ENCODE data around the gene ADAM19. TPM values are rescaled to one million over a fixed set of nuclear protein-coding genes. Genes with fewer than 3 reads are reported as not detected.

Gene ADAM19
- polyA plus RNA-seq, 1 donor from 2014 or later, result 9.9 TPM

DNA sequence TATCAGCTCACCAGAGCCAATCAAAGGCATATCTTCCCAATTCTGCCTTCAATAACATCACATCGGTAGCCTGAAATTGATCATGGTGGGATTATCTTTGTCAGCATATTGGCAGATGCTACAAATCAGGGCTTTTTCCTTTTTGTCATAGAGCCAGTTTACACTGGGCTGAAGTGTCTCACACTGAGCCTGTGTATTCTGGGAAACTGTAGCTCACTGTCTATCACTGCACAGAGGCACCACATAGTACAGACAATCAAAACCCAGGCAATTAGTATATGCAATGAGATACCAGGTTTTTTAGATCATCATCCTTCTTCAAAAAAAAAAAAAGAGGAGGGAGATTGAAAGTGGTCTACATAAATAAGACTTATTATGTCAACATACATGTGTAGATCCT, 46.6 kb downstream of the ADAM19 start:
- H3K9me2 ChIP-seq (ENCODE audit: insufficient read depth, low read length), result no peaks in the 10 kb centered on the region
- TF ChIP-seq SMC3 (conservative IDR thresholded peaks at IDR 0.05; ENCODE audit: poor library complexity), result no peak
- no peak for TF ChIP-seq EZH2 (IDR thresholded peaks at IDR 0.05; ENCODE audit: borderline replicate concordance, insufficient read depth, low read length, poor library complexity, severe bottlenecking)
- no peak for TF ChIP-seq POLR2AphosphoS5 (IDR thresholded peaks at IDR 0.05)
- TF ChIP-seq, protein P1, sequence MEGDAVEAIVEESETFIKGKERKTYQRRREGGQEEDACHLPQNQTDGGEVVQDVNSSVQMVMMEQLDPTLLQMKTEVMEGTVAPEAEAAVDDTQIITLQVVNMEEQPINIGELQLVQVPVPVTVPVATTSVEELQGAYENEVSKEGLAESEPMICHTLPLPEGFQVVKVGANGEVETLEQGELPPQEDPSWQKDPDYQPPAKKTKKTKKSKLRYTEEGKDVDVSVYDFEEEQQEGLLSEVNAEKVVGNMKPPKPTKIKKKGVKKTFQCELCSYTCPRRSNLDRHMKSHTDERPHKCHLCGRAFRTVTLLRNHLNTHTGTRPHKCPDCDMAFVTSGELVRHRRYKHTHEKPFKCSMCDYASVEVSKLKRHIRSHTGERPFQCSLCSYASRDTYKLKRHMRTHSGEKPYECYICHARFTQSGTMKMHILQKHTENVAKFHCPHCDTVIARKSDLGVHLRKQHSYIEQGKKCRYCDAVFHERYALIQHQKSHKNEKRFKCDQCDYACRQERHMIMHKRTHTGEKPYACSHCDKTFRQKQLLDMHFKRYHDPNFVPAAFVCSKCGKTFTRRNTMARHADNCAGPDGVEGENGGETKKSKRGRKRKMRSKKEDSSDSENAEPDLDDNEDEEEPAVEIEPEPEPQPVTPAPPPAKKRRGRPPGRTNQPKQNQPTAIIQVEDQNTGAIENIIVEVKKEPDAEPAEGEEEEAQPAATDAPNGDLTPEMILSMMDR (IDR thresholded peaks at IDR 0.05; ENCODE audit: poor library complexity, severe bottlenecking), result no peak
- no peak for TF ChIP-seq RAD21 (conservative IDR thresholded peaks at IDR 0.05)
- no peak for TF ChIP-seq EP300 (conservative IDR thresholded peaks at IDR 0.05; ENCODE audit: poor library complexity, severe bottlenecking)
- no peak for TF ChIP-seq TAF1 (IDR thresholded peaks at IDR 0.05; ENCODE audit: low read depth)
- TF ChIP-seq, protein P2, sequence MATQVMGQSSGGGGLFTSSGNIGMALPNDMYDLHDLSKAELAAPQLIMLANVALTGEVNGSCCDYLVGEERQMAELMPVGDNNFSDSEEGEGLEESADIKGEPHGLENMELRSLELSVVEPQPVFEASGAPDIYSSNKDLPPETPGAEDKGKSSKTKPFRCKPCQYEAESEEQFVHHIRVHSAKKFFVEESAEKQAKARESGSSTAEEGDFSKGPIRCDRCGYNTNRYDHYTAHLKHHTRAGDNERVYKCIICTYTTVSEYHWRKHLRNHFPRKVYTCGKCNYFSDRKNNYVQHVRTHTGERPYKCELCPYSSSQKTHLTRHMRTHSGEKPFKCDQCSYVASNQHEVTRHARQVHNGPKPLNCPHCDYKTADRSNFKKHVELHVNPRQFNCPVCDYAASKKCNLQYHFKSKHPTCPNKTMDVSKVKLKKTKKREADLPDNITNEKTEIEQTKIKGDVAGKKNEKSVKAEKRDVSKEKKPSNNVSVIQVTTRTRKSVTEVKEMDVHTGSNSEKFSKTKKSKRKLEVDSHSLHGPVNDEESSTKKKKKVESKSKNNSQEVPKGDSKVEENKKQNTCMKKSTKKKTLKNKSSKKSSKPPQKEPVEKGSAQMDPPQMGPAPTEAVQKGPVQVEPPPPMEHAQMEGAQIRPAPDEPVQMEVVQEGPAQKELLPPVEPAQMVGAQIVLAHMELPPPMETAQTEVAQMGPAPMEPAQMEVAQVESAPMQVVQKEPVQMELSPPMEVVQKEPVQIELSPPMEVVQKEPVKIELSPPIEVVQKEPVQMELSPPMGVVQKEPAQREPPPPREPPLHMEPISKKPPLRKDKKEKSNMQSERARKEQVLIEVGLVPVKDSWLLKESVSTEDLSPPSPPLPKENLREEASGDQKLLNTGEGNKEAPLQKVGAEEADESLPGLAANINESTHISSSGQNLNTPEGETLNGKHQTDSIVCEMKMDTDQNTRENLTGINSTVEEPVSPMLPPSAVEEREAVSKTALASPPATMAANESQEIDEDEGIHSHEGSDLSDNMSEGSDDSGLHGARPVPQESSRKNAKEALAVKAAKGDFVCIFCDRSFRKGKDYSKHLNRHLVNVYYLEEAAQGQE (IDR thresholded peaks at IDR 0.05; ENCODE audit: borderline replicate concordance), result no peak
- no peak for TF ChIP-seq MXI1 (conservative IDR thresholded peaks at IDR 0.05; ENCODE audit: poor library complexity, severe bottlenecking)
- no peak overlapping the region for H3K27ac ChIP-seq (ENCODE audit: low read length)
- no peaks in the 10 kb centered on the region for H3F3A ChIP-seq (ENCODE audit: insufficient read depth, low read length, poor library complexity, severe bottlenecking)
- H3K36me3 ChIP-seq (ENCODE audit: insufficient read depth, low read length), result no peaks in the 10 kb centered on the region
- H3K9ac ChIP-seq (ENCODE audit: low read length), result no peak overlapping the region
- H3K9me3 ChIP-seq (ENCODE audit: low read length), result no peaks in the 10 kb centered on the region
- no peak overlapping the region for H2AFZ ChIP-seq (ENCODE audit: low read depth, low read length)
- H3K4me3 ChIP-seq (ENCODE audit: low read length), result no peak overlapping the region
- no peaks in the 10 kb centered on the region for H3K79me2 ChIP-seq (replicated peaks; ENCODE audit: insufficient read depth, low read length)
- no peak overlapping the region for H3K4me2 ChIP-seq (ENCODE audit: low read length)
- H4K20me1 ChIP-seq (ENCODE audit: insufficient read depth), result no peaks in the 10 kb centered on the region
- H3K27me3 ChIP-seq (ENCODE audit: insufficient read depth, low read depth, low read length), result no peaks in the 10 kb centered on the region

DNA sequence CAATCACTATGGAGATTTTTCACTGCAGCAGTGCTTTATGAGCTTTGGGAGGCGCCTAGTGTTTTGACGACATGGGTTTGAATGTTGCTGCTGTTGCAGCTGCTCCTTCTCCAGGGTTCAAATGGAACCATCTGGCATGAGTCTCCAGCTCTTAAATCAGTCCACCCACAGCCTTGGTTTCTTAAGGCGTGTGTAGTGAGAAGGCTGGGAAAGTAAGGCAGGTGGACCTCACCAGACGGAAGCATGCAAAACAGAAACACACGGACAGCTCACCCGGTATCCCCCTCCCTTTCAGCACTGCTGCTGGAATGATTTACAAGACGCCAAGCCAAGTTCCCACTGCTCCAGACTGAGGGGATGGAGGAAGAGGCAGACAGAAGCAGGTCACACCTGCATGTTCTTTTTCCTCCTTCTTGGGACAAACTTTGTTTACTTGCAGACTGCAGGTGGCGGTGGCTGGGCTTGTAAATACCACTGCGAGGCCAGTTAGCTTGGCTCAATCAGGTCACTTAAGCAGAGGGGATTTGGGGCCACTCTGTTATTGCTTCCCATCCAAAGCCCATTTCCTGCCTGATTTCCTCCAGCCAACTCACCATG, 47.4 kb downstream of the ADAM19 start:
- TF ChIP-seq, protein P1 (IDR thresholded peaks at IDR 0.05; ENCODE audit: poor library complexity, severe bottlenecking), result no peak
- Histone ChIP-seq H3K4me3 (ENCODE audit: low read length) (no peak overlapping the region), H3K9me3 (ENCODE audit: low read length) (no peaks in the 10 kb centered on the region), H3K27me3 (ENCODE audit: insufficient read depth, low read depth, low read length) (no peaks in the 10 kb centered on the region), H3K9me2 (ENCODE audit: insufficient read depth, low read length) (no peaks in the 10 kb centered on the region), H3K27ac (ENCODE audit: low read length) (no peak overlapping the region), H3K79me2 (replicated peaks; ENCODE audit: insufficient read depth, low read length) (no peaks in the 10 kb centered on the region), H4K20me1 (ENCODE audit: insufficient read depth) (no peaks in the 10 kb centered on the region), H2AFZ (ENCODE audit: low read depth, low read length) (no peak overlapping the region), H3K36me3 (ENCODE audit: insufficient read depth, low read length) (no peaks in the 10 kb centered on the region), H3K9ac (ENCODE audit: low read length) (no peak overlapping the region), H3K4me2 (ENCODE audit: low read length) (no peak overlapping the region), H3F3A (ENCODE audit: insufficient read depth, low read length, poor library complexity, severe bottlenecking) (no peaks in the 10 kb centered on the region)
